H1 (cell line): Measurements from ENCODE around the gene GRM4. TPM values are rescaled to one million over a fixed set of nuclear protein-coding genes. Genes with fewer than 3 reads are reported as not detected.

Experiments used
- SP1 ChIP-seq: IDR thresholded peaks from 2 replicates; pipeline ENCODE4 v1.6.1; 2011; ENCODE audit warnings: low read depth, low read length
- polyA plus RNA-seq, 7 experiments: library from polyadenylated mRNA; depleted of rRNA in 3 of 7; stranded (reverse) in 5 of 7; unstranded in 2 of 7; fragments of >200 nt in 5 of 7; fragments of 200-250 nt in 2 of 7; gene quantifications; 1 replicate in 5 of 7; 2 replicates in 1 of 7; 4 replicates in 1 of 7; pipeline versions ENCODE4 v1.2.1 to v1.2.3, GENCODE V29; 2011 to 2013; ENCODE audit warnings: missing spikeins in 2 of 7, mixed read lengths in 2 of 7
- total RNA-seq: library from RNA; stranded (reverse); fragmentation: NEBNext Ultra II Directional; extraction: Animal tissue kit (Norgen Biotek cat#: 25700); gene quantifications from 2 replicates; pipeline ENCODE4 v1.2.1, GENCODE V29; 2021
- TF ChIP-seq, protein P1 (sequence below), 3 experiments: IDR thresholded peaks; 1 replicate in 2 of 3; 2 replicates in 1 of 3; pipeline versions ENCODE4 v1.5.1 to v1.6.1; 2011; ENCODE audit warnings: low read length in 3 of 3, mild to moderate bottlenecking in 3 of 3, inconsistent platforms in 2 of 3, low read depth in 1 of 3, moderate library complexity in 1 of 3; ENCODE audit not compliant: insufficient read depth in 1 of 3; ENCODE audit errors: control extremely low read depth in 1 of 3

GRM4 gene
- total and polyA plus RNA-seq, 2 of the 8 experiments (the other 6 are each of a cell fraction or from before 2014, with no cell fraction given) = 19.6 to 21.5 TPM

GRCh38 chr6:34073540-34073939 lies 72.3 kb downstream of the GRM4 start (continued):
- TF ChIP-seq SP1 = no peak
- TF ChIP-seq, protein P1, sequence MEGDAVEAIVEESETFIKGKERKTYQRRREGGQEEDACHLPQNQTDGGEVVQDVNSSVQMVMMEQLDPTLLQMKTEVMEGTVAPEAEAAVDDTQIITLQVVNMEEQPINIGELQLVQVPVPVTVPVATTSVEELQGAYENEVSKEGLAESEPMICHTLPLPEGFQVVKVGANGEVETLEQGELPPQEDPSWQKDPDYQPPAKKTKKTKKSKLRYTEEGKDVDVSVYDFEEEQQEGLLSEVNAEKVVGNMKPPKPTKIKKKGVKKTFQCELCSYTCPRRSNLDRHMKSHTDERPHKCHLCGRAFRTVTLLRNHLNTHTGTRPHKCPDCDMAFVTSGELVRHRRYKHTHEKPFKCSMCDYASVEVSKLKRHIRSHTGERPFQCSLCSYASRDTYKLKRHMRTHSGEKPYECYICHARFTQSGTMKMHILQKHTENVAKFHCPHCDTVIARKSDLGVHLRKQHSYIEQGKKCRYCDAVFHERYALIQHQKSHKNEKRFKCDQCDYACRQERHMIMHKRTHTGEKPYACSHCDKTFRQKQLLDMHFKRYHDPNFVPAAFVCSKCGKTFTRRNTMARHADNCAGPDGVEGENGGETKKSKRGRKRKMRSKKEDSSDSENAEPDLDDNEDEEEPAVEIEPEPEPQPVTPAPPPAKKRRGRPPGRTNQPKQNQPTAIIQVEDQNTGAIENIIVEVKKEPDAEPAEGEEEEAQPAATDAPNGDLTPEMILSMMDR (IDR thresholded peaks at IDR 0.05; ENCODE audit: control extremely low read depth in 1 of 3, insufficient read depth in 1 of 3, low read depth in 1 of 3, low read length in 3 of 3) = no peak
